ENCODE data around the gene TMEM178B.
"Not testable (repeated sequence)": the region's sequence is repeated elsewhere in the genome, so short reads cannot be mapped to it uniquely, and the experiment has no call there.

Gene TMEM178B

DNA sequence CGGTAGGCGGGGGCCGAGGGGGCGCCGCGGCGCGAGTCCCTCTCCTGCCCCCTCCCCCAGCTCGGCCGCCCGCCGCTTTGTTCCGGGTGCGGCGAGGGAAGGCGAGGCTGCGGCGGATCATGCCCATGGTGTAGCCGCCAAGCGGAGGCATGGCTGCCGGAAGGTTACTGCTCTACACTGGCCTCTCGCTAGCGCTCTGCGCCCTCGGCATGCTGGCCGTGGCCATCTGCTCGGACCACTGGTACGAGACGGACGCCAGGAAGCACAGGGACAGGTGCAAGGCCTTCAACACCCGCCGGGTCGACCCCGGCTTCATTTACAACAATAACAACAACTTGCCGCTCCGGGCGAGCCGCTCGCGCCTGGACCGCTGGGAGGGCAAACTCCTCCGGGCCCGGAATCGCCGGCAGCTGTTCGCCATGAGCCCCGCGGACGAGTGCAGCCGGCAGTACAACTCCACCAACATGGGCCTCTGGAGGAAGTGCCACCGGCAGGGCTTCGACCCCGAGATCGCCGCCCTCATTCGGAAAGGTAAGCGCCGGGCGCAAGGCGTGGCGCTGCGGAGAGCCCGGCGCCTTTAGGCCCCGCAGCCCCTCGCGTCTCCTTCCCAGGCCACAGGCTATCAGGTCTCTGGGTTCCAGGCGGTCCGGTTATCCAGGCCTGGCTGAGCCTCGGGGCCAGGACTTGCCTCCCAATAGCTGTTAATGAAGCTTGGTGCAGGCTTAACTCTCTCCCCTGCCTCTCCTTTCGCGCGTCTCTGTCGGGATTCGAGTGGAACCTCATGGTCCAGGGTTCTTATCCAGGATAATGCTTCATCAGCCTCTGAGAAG is 513 bp downstream of the TMEM178B start:
- peak; percentile 52 to 88 for DNase-seq

DNA sequence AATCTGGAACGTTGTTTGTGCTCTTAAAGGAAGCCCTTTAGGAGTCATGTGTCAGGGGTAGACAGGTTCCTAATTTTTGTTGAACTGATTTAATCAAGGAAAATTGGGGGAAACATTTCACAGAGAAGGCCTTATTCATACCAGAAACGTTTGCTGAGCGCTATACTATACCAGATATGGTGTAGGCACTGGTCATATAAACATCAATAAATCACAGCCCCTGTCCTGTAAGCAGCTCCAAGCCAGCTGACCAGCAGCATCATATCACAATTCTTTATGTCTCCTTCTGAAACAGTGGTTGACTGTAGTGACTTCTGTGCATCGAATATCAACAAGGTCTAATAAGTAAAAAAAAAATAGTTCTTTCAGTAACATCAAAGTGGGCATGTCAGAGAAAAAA is 1.1 kb downstream of the TMEM178B start:
- DNase-seq, result no peak

DNA sequence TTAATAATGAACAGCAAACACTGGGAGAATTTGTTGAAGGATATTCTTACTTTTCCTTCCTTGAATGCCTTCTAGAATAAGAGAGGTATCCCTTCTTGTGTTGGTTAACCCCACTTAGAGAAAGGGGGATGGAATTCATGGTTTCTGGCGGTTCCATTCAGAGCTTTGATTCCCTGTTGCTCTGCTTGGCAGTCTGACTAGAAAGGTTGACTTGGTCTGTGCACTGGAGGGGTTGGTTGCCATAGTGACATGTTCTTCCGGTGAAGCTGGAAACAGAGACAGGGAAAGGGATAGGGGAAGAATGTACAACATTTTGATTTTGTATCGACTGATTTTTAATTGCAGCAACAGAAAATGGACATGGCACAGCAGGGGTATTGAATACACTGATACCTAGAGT is 2.5 kb downstream of the TMEM178B start:
- peak; percentile 74 to 80 for DNase-seq

DNA sequence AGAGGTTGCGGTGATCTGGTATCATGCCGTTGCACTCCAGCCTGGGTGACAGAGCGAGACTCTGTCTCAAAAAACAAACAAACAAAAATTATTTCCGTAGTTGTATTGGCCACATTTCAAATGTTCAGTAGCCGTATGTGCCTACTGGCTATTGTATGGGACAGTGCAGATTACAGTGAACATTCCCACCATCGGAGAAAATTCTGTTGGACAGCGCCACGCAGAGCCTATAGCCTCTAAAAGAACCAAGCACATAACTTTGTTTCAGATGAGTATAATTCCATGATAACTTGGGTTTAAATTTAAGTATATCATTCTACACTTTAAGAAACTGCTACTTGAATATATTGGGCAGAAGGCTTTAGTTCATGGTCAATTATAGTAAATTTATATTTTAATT is 5.4 kb downstream of the TMEM178B start:
- no peak for DNase-seq

DNA sequence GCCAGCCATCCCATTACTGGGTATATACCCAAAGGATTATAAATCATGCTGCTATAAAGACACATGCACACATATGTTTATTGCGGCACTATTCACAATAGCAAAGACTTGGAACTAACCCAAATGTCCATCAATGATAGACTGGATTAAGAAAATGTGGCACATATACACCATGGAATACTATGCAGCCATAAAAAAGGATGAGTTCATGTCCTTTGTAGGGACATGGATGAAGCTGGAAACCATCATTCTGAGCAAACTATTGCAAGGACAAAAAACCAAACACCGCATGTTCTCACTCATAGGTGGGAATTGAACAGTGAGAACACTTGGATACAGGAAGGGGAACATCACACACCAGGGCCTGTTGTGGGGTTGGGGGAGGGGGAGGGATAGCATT is 15.6 kb downstream of the TMEM178B start:
- DNase-seq, result not testable (repeated sequence)

DNA sequence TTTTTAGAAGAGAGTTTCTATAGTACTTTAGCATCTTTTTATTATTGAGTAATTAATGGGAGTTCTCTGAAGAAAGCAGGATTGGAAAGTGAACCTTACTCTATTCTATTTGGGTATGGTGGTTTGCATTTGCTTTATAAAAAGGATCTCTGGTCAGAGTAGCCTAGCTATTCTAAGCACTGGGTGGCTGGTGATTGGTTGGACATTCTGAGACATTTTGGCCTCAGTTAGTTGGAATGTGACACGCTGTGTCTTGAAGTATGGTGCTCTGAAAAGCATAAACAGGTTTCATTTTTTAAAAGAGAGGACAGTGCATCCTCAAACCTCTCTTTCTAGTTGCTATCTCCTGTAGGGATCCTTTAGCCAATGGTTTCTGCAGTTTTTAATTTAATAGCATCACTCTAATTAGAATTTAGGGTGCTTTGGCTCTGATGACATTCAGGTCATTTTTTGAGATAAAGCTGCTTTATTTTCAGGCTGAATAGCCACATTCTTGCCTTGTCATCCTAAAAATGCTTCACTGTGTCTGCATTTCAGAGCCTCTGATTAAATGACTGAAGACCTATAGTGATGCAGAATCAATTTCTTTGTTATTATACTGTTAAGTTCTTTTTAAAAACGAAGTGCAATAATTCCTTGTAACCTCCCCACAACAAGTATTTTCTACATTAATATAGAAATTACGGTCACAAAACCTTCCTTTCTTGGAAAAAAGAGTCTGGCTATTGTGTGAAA is 20.6 kb downstream of the TMEM178B start:
- no peak for DNase-seq

DNA sequence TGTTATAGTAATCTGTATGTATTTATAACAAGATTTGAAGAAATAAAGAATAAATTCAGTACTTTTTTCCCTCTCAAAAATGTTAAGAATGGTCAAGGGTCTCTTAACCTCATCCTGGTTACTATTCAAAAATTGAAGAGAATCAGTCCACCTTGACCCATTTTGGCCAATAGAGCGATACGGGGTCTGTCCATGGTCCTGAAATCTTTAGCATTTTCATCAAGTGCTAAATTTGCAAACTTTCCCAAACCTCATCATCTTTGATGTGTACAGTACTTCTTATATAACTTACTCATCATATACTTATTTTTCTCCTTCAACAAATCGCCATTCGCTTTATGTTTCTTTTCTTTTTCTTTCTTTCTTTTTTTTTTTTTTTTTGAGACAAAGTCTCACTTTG is 23.6 kb downstream of the TMEM178B start:
- no peak for DNase-seq

DNA sequence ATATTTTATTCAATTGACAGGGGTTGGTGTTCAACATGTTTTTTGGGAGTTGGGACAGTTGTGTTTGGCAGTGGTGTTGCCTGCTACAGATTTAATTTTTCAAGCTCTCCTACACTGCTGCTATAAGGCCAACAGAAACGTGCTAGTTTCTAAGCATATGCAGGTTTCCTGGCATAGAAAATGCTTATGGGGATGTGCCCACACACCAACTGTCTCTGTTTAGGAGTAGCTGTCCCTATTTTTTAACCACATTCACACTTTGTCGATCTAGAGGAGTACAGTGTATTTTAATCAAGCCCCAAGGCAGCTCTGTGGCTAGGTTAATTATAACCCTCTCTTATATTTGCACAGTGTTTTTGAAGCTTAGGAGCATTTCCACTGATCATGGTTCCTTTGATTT is 28.6 kb downstream of the TMEM178B start:
- no peak for DNase-seq

DNA sequence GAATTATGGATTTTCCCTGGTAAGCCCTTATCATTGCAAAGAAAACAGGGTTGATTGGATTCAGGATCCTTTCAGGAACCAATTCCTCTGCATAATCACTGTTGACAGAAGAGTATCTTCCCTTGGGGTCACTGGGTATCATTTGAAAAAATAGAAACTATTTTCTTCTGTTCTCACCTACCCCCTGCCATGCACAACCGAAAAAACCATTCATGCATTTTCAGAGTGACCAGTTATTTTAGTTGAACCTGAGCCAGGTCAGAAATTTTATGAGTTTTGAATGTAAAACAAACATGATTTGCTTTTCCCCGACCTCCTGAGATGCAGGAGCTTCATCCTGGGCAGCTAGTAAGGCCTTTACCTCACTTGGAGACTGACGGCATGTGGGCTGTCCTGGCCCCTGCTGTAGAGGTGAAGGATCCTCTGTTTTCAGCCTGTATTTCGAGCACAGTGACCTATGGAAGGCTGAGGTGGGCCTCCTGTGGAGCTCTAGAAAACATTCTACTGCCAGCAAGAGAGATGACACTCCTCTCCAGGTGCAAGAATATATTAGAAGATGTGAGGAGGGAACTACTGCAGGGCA is 30.1 kb downstream of the TMEM178B start:
- DNase-seq, result no peak

DNA sequence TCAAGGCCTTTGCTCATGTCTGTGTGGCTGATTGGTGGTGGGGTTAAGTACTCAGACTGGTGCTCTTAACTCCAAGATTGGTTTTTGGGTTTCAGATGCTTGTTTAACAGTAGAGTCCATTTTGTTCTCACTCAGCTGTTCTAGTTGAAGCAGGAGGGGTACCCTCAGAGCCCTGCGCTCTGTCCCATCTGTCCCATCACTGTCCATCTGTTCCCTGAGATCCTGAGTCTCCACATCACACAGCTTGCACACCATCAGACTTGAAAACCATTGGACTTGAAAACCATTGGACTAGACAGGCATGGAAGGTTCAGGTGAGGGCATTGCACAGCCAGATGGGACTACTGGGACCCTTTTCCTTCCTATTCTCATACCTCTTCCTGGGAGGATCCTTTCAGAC is 39.3 kb downstream of the TMEM178B start:
- no peak for DNase-seq

DNA sequence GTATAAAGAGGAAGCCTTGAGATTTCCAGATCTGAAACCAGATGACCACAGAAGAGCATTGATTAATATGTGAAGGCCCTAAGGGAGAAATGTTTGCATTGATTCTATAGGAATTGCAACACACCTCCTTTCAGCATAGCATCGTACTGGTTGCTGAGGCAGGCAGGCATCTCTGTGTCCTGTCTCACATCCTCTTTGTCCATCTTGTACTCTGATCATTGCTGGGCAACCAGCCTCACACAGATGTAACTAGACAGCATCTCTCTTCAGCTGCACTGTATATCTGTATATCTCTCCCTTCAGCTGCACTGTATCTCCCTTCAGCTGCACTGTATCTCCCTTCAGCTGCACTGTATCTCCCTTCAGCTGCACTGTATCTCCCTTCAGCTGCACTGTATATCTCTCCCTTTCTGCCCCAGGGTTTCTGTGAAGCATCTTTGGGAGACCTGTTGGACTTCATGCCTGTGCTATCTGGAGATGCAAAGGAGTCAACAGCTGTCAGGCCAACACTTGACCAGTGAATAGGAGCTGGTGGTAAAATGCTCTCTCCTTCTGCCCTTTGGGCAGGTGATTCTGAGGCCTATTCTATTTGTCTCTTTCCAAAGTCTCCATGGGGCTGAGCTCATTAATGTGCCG is 40.3 kb downstream of the TMEM178B start:
- DNase-seq, result no peak

DNA sequence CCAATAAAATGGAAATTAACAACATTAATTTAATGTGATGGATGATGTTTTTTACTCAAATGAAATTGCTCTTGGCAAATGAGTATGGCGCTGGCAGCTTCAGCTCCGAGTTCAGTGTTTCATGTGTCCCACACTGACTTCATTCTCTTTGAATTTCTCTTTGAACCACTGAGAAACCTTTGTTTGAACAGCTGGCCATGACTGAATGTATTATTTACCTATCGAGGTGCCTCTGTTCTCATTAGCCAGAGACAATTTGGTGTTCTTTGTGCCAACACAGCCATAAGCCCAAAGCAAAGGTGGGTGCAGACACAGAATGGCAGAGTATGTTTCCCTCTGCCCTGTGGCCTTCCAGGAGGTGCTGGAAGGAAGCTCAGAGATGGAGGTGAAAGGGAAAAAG is 42.1 kb downstream of the TMEM178B start:
- DNase-seq, result peak; percentile 38 to 54

DNA sequence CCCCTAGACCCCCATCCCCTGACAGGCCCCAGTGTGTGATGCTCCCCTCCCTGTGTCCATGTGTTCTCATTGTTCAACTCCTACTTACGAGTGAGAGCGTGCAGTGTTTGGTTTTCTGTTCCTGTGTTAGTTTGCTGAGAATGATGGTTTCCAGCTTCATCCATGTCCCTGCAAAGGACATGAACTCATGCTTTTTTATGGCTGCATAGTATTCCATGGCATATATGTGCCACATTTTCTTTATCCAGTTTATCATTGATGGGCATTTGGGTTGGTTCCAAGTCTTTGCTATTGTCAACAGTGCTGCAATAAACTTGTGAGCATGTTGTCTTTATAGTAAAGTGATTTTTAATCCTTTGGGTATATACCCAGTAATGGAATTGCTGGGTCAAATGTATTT is 42.8 kb downstream of the TMEM178B start:
- DNase-seq, result not testable (repeated sequence)

DNA sequence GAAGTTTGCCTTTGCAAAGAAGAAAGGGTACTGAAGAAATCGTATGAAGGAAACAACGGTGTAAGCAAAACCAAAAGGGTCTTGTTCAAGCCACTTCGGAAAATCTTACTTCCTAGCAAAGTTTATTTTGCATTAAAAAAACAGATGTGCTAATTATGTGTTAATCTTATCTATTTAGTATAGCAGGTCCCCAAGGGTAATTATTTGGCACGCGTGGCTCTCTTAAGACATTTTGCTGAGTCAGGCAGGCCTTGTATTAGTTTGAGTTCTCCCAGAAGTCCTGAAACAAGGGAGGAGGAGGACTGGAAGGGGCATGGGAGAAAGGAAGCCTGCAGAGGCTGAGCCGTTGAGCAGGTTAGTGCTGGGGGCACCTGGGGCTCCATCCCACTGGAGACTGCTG is 44.9 kb downstream of the TMEM178B start:
- no peak for DNase-seq

DNA sequence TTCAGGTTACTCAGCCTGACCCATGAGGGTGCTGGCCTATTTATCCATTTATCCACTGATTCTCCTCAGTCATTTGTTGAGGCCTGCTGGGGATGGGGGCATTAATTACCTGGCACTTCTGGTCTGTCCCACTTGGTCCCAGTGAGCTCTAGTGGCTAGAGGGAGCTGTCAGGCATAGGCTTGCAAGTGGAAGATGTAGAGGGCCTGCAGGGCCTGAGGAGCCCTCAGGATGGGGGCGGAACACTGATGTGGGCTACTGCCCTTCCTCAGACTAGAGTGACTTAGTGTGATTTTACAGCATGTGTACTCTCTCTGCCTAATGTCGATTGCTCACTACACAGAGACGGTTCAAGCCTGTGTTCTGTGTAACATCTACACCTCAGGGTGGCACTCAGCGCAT is 45.3 kb downstream of the TMEM178B start:
- DNase-seq, result no peak

DNA sequence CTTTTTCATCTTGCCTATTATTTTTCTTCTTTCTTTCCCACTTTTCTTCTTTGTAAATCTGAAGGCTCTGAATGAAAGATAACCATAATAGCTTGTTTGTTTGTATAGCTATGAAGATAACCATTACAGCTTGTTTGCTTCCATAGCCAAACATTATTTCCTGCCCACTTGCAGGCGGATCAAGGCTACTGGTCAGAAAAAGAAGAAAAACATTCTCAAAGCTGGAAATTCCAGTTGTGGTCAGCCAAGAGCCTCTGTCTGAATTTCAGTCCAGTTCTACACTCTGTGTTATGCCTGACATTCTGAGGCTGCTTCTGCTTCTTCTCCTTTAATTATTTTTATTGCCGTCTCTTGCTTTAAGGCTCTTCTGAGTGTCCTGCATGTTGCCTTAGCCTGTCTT is 48.9 kb downstream of the TMEM178B start:
- no peak for DNase-seq

DNA sequence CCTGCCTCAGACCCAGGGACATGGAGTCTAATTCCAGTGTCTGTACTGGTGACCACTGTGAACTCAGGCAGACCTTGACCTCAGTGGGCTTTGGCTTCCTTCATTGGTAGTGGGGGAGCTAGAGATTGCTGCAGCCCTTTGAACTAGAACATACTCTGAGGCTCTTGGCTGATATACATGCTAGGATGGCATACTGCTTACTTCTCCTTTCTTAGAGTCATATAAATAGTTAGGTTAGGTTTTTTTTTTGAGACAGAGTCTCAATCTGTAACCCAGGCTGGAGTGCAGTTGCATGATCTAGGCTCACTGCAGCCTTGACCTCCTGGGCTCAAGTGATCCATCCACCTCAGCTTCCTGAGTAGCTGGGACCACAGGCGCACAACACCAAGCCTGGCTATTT is 49.7 kb downstream of the TMEM178B start:
- DNase-seq, result no peak

DNA sequence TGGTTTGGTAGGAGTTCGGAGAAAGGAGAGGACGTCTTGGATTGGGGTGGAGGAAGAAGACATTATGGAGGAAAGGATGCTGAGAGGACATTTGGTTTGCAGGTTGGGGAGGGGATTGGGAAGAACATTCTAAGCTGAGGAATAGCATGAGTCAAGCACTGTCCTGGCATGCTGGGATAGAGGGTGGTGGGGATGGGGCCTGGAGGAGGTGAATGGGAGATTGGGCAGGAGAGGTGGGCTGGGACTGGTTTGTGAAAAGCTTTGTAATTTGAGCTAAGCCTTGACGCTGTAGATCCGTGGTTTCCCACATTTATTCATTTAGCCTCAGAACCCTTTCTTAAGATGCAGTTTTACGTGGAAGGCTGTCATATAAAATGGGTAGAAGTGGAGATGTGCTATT is 52.2 kb downstream of the TMEM178B start:
- DNase-seq, result no peak

DNA sequence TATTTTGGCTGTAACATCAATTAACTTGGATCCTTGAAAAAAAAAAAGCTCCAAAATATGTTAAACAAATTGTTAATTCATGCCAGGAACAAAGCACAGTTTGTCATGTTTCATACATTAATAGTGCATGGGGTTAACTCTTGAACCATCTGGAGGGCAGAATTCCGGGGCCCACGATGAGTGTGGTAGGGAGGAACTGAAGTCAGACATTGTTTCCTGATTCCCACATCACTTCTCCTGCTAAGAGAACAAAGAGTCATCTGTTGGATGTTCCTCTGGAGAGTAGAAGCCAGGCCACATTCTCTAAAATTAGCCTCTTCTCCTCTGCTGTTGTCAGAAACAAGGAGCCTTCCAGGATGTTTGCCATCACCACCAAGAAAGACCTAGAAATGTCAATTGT is 54.6 kb downstream of the TMEM178B start:
- DNase-seq, result no peak

DNA sequence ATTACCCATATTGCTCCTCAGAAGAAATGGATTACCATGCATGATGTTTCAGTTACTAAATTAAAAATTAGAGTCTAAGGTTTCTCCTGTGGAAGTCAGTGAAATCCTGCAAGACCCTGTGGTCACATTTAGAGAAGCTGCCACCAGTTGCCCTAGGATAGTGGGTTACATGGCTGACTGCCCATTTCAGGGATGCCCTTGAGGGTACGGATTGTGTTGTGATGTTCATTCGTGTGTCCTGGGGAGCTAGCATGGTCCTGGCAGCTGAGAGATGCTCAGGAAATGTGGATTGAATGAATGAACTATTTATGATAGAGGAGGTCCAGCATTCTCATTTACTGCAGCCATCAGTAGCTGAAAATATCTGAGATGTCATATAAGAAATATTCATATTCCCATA is 55.1 kb downstream of the TMEM178B start:
- no peak for DNase-seq

DNA sequence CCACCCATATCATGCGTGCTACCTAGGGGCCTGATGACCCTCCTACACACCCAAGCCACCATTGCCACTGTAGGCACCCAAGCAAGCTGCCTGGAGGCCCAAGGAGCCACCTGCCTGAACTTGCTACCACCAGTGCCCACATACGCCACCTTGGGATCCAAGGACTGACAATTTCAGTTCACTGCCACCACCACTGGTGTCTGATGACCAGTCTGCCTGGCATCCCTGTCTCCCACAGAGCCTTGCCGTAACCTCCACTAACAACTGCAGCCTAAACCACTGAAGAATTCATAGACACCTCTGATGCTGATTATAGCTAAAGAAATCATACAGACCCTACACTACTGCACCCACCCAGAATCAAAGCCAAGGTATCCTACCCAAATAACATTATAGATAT is 58.8 kb downstream of the TMEM178B start:
- DNase-seq, result no peak

DNA sequence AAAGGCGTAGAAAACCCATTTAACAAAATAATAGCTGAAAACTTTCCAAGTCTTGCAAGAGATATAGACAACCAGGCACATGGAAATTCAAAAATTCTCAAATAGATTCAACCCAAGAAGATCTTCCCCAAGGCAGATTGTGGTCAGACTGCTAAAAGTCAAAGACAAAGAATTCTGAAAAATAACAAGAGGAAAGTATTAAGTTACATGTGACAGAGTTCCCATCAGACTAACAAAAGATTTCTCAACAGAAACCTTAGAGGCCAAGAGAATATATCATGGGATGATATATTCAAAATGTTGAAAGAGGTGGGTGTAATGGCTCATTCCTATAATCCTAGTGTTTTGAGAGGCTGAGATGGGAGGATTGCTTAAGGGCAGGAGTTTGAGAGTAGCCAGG is 59.8 kb downstream of the TMEM178B start:
- DNase-seq, result no peak

DNA sequence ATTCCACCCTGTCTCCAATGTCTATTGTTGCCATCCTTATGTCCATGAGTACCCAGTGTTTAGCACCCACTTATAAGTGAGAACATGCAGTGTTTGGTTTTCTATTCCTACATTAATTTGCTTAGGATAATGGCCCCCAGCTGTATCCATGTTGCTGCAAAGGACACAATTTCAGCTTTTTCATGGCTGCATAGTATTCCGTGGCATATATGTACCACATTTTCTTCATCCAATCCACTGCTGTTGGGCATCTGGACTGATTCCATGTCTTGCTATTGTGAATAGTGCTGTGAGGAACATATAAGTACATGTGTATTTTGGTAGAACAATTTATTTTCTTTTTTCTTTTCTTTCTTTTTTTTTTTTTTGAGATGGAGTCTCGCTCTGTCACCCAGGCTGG is 68.2 kb downstream of the TMEM178B start:
- DNase-seq, result no peak
